Fibroblast of mammary gland (primary cell): Measurements from ENCODE around the gene EHHADH.

Experiments used
- DNase-seq: peaks from one replicate; pipeline ENCODE4 v3.0.0-alpha.2; 2010; ENCODE audit warnings: low read depth
- H3K4me3 ChIP-seq: 2 replicates; pipeline ENCODE4 v1.5.1; 2011; ENCODE audit warnings: low read depth, mild to moderate bottlenecking, low read length, moderate library complexity; ENCODE audit not compliant: control insufficient read depth
- TF ChIP-seq, protein P1 (sequence below): conservative IDR thresholded peaks from 2 replicates; pipeline ENCODE4 v1.5.1; 2011; ENCODE audit warnings: low read depth, low read length, inconsistent platforms; ENCODE audit not compliant: control insufficient read depth, insufficient read depth

The EHHADH gene

DNA sequence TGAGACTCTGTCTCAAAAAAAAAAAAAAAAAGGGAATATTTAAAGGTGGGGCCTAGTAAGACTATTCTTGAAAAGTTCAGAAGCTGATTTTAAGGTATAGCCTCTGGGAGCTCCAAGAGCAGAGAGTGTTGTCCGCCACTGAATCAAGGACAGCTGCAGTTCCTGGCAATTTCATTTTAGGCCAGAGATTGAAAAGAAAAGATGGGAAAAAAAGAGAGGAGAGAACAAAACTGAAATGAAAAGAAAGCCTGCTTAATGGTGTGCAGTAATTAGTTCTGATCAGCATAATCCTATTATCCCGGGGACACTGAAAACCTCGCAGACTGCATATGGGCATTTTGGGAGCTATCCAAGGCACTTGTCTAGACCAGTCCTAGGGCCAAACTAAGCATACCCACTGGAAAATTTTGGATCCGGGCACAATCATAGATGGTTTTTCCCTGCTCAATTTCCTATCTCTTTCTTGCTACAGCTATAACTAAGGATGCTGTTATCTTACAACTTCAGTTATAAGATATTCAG, 43.2 kb downstream of the EHHADH start:
- TF ChIP-seq, protein P1, sequence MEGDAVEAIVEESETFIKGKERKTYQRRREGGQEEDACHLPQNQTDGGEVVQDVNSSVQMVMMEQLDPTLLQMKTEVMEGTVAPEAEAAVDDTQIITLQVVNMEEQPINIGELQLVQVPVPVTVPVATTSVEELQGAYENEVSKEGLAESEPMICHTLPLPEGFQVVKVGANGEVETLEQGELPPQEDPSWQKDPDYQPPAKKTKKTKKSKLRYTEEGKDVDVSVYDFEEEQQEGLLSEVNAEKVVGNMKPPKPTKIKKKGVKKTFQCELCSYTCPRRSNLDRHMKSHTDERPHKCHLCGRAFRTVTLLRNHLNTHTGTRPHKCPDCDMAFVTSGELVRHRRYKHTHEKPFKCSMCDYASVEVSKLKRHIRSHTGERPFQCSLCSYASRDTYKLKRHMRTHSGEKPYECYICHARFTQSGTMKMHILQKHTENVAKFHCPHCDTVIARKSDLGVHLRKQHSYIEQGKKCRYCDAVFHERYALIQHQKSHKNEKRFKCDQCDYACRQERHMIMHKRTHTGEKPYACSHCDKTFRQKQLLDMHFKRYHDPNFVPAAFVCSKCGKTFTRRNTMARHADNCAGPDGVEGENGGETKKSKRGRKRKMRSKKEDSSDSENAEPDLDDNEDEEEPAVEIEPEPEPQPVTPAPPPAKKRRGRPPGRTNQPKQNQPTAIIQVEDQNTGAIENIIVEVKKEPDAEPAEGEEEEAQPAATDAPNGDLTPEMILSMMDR, result no peak

DNA sequence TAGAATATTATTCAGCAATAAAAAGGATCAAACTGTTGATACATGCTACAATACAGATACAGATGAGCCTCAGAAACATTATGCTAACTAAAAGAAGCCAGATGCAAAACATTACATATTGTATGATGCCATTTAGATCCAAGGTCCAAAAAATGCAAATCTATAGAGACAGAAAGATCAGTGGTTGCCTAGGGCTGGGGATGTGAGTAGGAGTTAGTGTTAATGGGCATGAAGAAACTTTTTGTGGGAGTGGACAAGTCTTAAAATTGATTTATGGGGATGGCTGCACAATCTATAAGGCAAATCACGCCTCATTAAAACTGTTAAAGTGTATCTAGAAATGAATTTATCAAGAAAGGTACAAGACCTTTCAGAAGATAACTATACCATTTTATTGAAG, 45.0 kb downstream of the EHHADH start:
- H3K4me3 ChIP-seq, result no peak overlapping the region
- TF ChIP-seq, protein P1, result no peak
- no peak for DNase-seq

More for the DNA sequence above, 43.2 kb downstream of the EHHADH start:
- no peak for DNase-seq
- H3K4me3 ChIP-seq, result no peak overlapping the region

DNA sequence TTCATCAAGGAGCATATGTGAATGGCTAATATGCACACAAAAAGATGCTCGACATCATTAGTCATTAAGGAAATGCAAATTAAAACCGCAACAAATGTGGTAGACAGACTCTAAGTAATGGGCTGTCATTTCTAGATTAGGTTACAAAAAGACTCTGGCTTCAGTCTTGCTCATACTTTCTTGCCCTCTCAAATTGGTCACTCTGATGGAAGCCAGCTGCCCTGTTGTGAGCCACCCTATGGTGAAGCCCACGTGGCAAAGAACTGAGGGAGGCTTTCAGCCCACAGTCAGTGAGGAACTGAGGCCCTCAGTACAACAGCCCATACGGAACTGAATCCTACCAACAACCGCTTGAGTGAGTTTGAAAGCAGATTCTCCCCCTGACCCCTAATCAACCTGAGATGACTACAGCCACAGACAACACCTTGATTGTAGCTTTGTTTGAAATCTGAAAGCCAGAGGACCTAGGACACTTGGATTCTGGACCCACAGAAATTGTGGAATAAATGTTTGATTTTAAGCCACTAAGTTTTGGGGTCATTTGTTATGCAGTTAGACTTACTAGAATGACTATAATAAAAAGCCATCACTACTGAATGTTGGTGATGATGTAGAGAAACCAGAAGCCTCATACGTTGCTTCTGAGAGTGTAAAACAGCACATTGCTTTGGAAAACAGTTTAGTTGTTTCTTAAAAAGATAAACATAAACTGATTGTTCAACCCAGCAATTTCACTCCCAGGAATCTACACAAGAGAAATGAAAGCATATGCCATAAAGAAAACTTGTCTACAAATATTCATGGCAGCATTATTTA, 45.7 kb downstream of the EHHADH start:
- peak; percentile 49 for DNase-seq
- H3K4me3 ChIP-seq, result no peak overlapping the region
- TF ChIP-seq, protein P1, result no peak

DNA sequence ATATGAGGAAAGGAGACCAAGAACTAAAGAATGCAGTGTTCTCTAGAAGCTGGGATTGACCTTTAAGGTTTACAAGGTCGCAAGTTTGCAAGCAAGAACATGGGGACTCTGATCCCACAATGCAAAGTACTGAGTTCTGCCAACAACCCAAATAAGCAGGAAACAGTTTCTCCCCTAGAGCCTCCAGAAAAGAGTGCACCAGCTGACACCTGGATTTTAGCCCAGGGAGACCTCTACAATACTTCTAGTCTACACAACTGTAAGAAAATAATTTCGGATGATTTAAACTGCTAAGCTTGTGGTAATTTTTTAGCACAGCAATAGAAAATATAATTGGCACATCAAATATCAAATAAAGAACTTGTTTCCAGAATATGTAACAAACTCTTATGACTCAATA, 46.4 kb downstream of the EHHADH start:
- DNase-seq, result no peak
- TF ChIP-seq, protein P1, result no peak
- no peak overlapping the region for H3K4me3 ChIP-seq

DNA sequence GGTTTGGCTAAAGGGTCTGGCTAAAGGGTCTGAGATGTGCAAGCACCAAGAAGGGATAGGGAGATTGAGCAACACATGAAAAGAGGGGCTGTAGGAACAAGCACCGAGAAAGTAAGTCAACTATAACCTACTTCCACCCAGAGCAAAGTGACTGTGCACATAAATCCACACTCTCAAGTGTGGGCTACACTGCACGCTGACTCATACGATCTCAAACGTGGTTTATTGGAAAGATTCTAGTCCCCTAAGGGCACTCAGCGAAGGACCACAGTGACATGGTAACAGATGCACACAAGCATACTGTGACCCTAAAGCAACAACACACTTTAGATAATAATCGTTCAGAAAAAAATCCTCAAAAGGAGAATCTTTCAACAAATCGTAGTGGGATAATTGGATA, 48.0 kb downstream of the EHHADH start:
- DNase-seq, result peak; percentile 34
- H3K4me3 ChIP-seq, result no peak overlapping the region
- TF ChIP-seq, protein P1, result no peak

DNA sequence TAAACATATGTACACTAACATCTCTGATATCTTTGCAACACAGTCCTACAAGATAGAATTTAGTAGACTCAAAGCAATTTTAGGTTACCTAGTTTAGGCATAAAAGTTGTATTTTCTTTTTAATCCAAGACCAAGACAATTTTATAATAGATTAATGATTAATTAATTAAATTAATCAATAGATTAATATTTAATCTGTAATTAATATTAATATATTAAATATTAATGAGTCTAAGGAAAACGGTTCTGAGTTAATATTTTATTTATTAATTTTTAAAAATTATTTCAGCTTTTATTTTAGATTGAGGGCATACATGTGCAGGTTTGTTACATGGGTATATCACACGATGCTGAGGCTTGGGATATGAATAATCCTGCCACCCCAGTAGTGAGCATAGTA, 49.0 kb downstream of the EHHADH start:
- DNase-seq, result no peak
- TF ChIP-seq, protein P1, result no peak
- H3K4me3 ChIP-seq, result no peak overlapping the region
